ENCODE data around the gene RBM20.

Gene RBM20

DNA sequence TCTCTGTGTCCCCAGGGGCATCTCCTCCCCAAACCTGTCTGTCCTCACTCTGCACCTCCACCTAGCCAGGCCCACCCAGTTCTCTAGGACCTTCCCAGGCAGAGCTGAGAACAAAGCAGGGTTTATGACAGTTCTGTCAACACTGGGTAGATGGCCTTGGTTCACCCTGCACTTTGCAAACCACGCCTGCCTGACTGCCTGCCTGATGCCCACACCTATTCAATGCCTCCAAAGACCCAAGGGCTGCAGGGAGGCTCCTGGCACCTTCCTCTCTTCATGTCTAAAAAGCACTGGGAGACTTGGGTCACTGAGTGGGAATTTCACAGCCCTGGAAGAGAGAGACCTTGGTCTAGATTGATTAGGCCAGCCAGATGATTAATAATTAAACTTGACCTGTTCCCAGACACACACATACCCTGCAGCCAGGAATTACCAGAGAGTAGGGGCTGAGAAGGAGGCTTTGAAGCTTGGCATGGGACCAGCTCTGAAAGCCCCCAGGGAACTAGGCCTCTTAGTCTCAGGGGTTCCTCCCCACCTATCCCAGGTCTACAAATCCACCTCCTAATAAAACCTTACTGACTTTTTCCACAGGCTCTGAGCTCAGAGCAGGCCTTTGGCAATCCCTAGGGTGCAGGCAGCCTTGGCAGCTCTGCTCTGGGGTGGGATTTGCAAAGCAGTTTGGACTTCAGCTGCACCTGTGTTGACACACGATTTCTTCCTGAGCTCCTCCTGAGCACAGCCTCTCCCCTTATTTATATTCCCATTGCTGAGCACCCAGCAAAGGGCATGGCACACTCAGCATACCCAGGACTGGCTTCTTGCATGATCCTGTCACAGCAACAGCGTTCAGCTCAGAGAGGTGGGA is 201.9 kb downstream of the RBM20 start:
- peaks cover 80 to 100% (median 93%) of the 10 kb centered on the region in 10 experiments for H3K4me1 ChIP-seq
- H4K20me1 ChIP-seq: no peaks in the 10 kb centered on the region
- H3K4me3 ChIP-seq: no peak overlapping the region
- H3K27ac ChIP-seq: peak overlapping the region in 8 of 11 experiments; percentile 35 to 96 (median 92); a peak in 16 of 22 replicates
- peak overlapping the region in 7 of 11 experiments; percentile 9 to 41 (median 19); a peak in 5 of 22 replicates for H3K9ac ChIP-seq
- peak overlapping the region; percentile 51 to 94 (median 82) for H3K4me2 ChIP-seq
- no peaks in the 10 kb centered on the region for H3K9me3 ChIP-seq (replicated peaks in 1 of 11)
- no peaks in the 10 kb centered on the region for H3K36me3 ChIP-seq
- H3K27me3 ChIP-seq: no peaks in the 10 kb centered on the region
- TF ChIP-seq Cebpa-rat (IDR thresholded peaks at IDR 0.05): no peak

GRCh38 chr10:110847374-110847773 is 203.2 kb downstream of the RBM20 start:
- Histone ChIP-seq H3K27ac (peak overlapping the region in 6 of 11 experiments; percentile 42 to 96 (median 92); a peak in 11 of 22 replicates), H3K9ac (peak overlapping the region in 4 of 11 experiments; percentile 10 to 41 (median 24); a peak in 4 of 22 replicates), H3K4me2 (peak overlapping the region; percentile 51 to 94 (median 82); a peak in 21 of 22 replicates), H3K4me3 (no peak overlapping the region), H3K9me3 (replicated peaks in 1 of 11) (no peaks in the 10 kb centered on the region), H3K4me1 (peaks cover 80 to 100% (median 93%) of the 10 kb centered on the region in 10 experiments), H3K27me3 (no peaks in the 10 kb centered on the region), H4K20me1 (no peaks in the 10 kb centered on the region), H3K36me3 (no peaks in the 10 kb centered on the region)
- TF ChIP-seq Cebpa-rat (IDR thresholded peaks at IDR 0.05): no peak

- Histone ChIP-seq H4K20me1 (no peaks in the 10 kb centered on the region), H3K36me3 (no peaks in the 10 kb centered on the region), H3K27ac (peak overlapping the region in 4 of 11 experiments; percentile 91 to 96 (median 94); a peak in 7 of 22 replicates), H3K4me1 (peaks cover 80 to 100% (median 92%) of the 10 kb centered on the region in 10 experiments), H3K9ac (no peak overlapping the region), H3K27me3 (no peaks in the 10 kb centered on the region), H3K4me3 (no peak overlapping the region), H3K9me3 (replicated peaks in 1 of 11) (no peaks in the 10 kb centered on the region), H3K4me2 (peak overlapping the region in 9 of 11 experiments; percentile 65 to 94 (median 82); a peak in 15 of 22 replicates)
- TF ChIP-seq Cebpa-rat (IDR thresholded peaks at IDR 0.05): peak in 1 of 11 experiments; percentile 47; a peak in 1 of 22 replicates
Measured at GRCh38 chr10:110848106-110848505, 204.0 kb downstream of the RBM20 start.

GRCh38 chr10:110850099-110850498 is 206.0 kb downstream of the RBM20 start:
- Histone ChIP-seq H3K9ac (peak overlapping the region in 3 of 11 experiments; percentile 0 to 70 (median 67); a peak in 2 of 22 replicates), H3K27ac (peak overlapping the region in 6 of 11 experiments; percentile 56 to 81 (median 74); a peak in 10 of 22 replicates), H3K4me1 (peaks cover 62 to 97% (median 88%) of the 10 kb centered on the region in 10 experiments), H3K27me3 (no peaks in the 10 kb centered on the region), H3K4me2 (peak overlapping the region; percentile 72 to 88 (median 82)), H4K20me1 (no peaks in the 10 kb centered on the region), H3K36me3 (no peaks in the 10 kb centered on the region), H3K9me3 (replicated peaks in 1 of 11) (peaks cover 0 to 4% (median 0%) of the 10 kb centered on the region in 11 experiments; a peak in 1 of 22 replicates), H3K4me3 (no peak overlapping the region)
- no peak for TF ChIP-seq Cebpa-rat (IDR thresholded peaks at IDR 0.05)

DNA sequence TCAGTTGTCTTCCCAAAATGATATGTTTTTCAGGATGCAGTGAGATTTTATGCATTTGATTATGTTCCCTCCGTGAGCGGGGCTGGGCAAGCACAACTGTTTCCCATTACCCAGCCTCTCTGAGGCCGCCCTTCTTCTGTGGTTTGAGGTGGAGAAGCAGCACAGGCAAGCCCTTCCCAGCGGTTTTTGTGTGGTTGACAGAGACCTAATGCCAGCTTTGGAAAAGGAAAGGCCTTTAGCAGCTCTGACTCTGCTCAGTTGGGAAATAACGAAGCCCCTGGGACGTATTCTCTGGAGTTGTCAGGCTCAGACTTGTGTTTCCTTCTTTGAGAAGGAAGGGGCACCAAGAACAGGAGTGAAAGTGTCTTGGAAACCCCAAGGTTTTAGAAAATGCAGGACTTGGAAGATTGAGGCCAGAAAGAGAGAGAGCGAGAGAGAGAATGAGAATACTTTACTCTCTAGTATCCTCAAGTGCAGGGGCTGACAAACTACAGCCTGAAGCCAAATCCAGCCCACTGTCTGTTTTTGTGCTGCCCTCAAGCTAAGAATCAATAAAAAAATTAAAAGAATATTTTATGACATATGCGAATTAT is 207.0 kb downstream of the RBM20 start:
- H3K9ac ChIP-seq: peak overlapping the region; percentile 36 to 70 (median 59); a peak in 19 of 22 replicates
- H3K36me3 ChIP-seq: no peaks in the 10 kb centered on the region
- H3K4me3 ChIP-seq: peak overlapping the region in 2 of 10 experiments; percentile 10 to 41; a peak in 5 of 20 replicates
- H4K20me1 ChIP-seq: no peaks in the 10 kb centered on the region
- TF ChIP-seq Cebpa-rat (IDR thresholded peaks at IDR 0.05): 0 out of 22 replicates have a peak, but pooled peaks of 1 of the 11 experiments have one; percentile 7
- peak overlapping the region; percentile 72 to 88 (median 82) for H3K4me2 ChIP-seq
- H3K4me1 ChIP-seq: peaks cover 52 to 89% (median 79%) of the 10 kb centered on the region in 10 experiments
- H3K27ac ChIP-seq: peak overlapping the region; percentile 21 to 81 (median 64); a peak in 19 of 22 replicates
- H3K9me3 ChIP-seq (replicated peaks in 1 of 11): peaks cover 0 to 8% (median 3%) of the 10 kb centered on the region in 11 experiments; a peak in 6 of 22 replicates
- H3K27me3 ChIP-seq: no peaks in the 10 kb centered on the region

DNA sequence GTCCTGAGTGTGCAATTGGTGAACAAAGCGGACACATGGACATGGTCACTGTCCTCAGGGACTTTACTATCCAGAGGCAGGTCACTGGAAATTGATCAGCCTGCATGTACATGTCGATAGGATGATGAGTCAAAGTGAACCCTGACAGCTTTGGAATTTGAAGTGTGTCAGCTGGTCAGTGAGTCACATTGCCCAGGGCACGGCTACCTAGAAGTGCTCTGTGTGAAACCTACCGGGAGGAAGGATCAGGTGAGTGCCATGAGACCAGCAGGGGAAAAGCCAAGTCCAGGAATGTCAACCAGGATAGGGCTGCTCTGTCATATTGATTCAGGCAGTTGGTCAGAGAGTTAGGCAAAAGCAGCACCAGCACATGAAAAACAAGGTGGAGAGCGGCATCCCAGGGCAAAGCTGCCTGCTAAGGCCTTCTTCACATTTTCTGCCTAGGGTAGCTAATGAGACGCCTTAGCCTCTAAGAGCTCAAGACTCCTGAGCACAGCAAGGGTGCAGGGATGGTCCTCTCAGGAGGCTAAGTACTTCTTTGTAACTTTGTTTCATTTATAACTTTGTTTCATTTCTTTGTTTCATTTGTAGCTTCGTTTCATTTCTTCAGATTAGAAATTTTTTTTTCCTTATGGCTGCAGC is 208.2 kb downstream of the RBM20 start:
- no peak for TF ChIP-seq Cebpa-rat (IDR thresholded peaks at IDR 0.05)
- Histone ChIP-seq H3K36me3 (no peaks in the 10 kb centered on the region), H3K9me3 (replicated peaks in 1 of 11) (peaks cover 0 to 8% (median 3%) of the 10 kb centered on the region in 11 experiments; a peak in 6 of 22 replicates), H3K4me2 (peak overlapping the region in 9 of 11 experiments; percentile 16 to 88 (median 82); a peak in 16 of 22 replicates), H3K27ac (peak overlapping the region in 7 of 11 experiments; percentile 27 to 81 (median 71); a peak in 14 of 22 replicates), H4K20me1 (no peaks in the 10 kb centered on the region), H3K27me3 (no peaks in the 10 kb centered on the region), H3K9ac (peak overlapping the region in 3 of 11 experiments; percentile 19 to 68 (median 26); a peak in 2 of 22 replicates), H3K4me3 (no peak overlapping the region), H3K4me1 (peaks cover 43 to 81% (median 71%) of the 10 kb centered on the region in 10 experiments)

DNA sequence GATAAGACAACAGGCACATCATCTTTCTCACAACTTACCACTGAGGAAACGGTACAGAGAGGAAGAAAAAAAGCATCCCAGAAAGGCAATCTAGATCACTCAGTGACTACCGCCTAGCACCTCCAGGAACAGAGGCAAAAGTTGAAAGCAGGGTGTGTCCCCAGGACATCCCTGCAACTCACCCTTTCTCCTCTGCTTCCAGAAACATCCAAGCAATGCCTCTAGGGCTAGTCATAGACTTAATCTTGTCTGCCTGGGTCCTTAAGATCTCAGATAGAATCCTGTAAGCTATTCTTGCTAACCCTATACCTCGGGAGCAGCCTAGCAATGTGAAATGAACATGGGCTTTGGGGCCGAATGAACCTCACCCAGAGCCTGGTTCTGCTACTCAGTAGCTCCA is 208.8 kb downstream of the RBM20 start:
- H3K27ac ChIP-seq: peak overlapping the region in 5 of 11 experiments; percentile 62 to 81 (median 72); a peak in 11 of 22 replicates
- peak overlapping the region in 8 of 11 experiments; percentile 16 to 88 (median 84); a peak in 15 of 22 replicates for H3K4me2 ChIP-seq
- H3K4me3 ChIP-seq: no peak overlapping the region
- no peak for TF ChIP-seq Cebpa-rat (IDR thresholded peaks at IDR 0.05)
- peaks cover 0 to 8% (median 3%) of the 10 kb centered on the region in 11 experiments; a peak in 6 of 22 replicates for H3K9me3 ChIP-seq (replicated peaks in 1 of 11)
- H3K27me3 ChIP-seq: no peaks in the 10 kb centered on the region
- H3K9ac ChIP-seq: peak overlapping the region in 2 of 11 experiments; percentile 19 to 26; a peak in 2 of 22 replicates
- no peaks in the 10 kb centered on the region for H4K20me1 ChIP-seq
- H3K36me3 ChIP-seq: no peaks in the 10 kb centered on the region
- H3K4me1 ChIP-seq: peaks cover 43 to 81% (median 71%) of the 10 kb centered on the region in 10 experiments
